Smooth muscle cell (in vitro differentiated cells): Measurements from ENCODE around the gene LCORL. TPM values are rescaled to one million over a fixed set of nuclear protein-coding genes. Genes with fewer than 3 reads are reported as not detected.

Experiments
- DNase-seq: peaks from one replicate; lab custom pipeline; 2025; ENCODE audit not compliant: unreplicated experiment; lab: John Stamatoyannopoulos, UW
- H2AFZ ChIP-seq: fragments of 200-600 bp; sonication (generic); 2 replicates; pipeline ENCODE4 v1.6.0; 2016; ENCODE audit warnings: antibody characterized with exemption, low read depth, mild to moderate bottlenecking
- H3F3A ChIP-seq: fragments of 200-600 bp; sonication (generic); 2 replicates; pipeline ENCODE4 v1.6.0; 2017; ENCODE audit warnings: antibody characterized with exemption, low read depth
- H3K27ac ChIP-seq: fragments of 200-600 bp; sonication (generic); 2 replicates; pipeline ENCODE4 v1.5.1; 2016; ENCODE audit warnings: low read depth, mild to moderate bottlenecking
- H3K27me3 ChIP-seq: fragments of 200-600 bp; sonication (generic); 2 replicates; pipeline ENCODE4 v1.6.1; 2016; ENCODE audit warnings: low read depth, mild to moderate bottlenecking
- H3K36me3 ChIP-seq: fragments of 200-600 bp; sonication (generic); 2 replicates; pipeline ENCODE4 v1.5.1; 2016; ENCODE audit warnings: low read depth
- H3K4me1 ChIP-seq: fragments of 200-600 bp; sonication (generic); 2 replicates; pipeline ENCODE4 v1.5.1; 2016; ENCODE audit warnings: low read depth
- H3K4me2 ChIP-seq: fragments of 200-600 bp; sonication (generic); 2 replicates; pipeline ENCODE4 v1.6.0; 2016; ENCODE audit warnings: mild to moderate bottlenecking
- H3K4me3 ChIP-seq: fragments of 200-600 bp; sonication (generic); 2 replicates; pipeline ENCODE4 v1.5.1; 2016; ENCODE audit warnings: mild to moderate bottlenecking
- H3K79me2 ChIP-seq: fragments of 200-600 bp; sonication (generic); 2 replicates; pipeline ENCODE4 v1.6.0; 2016; ENCODE audit warnings: low read depth, mild to moderate bottlenecking
- H3K9ac ChIP-seq: fragments of 200-600 bp; sonication (generic); 2 replicates; pipeline ENCODE4 v1.6.0; 2016; ENCODE audit warnings: low read depth
- H3K9me3 ChIP-seq: fragments of 200-600 bp; sonication (generic); replicated peaks from 2 replicates; pipeline ENCODE4 v1.5.1; 2016; ENCODE audit warnings: low read depth
- H4K20me1 ChIP-seq: fragments of 200-600 bp; sonication (generic); 2 replicates; pipeline ENCODE4 v1.6.0; 2016; ENCODE audit warnings: low read depth
- WGBS: methylation state at CpG from one replicate; pipeline ENCODE4 v1.1.7; 2016; ENCODE audit warnings: low lambda C conversion rate; 5-methylcytosine and 5-hydroxymethylcytosine counted together
- polyA plus RNA-seq: library from polyadenylated mRNA; unstranded; fragments of >200 nt; fragmentation: Nextera tagmentation; extraction: Ambion mirVana; gene quantifications from 2 replicates; pipeline ENCODE4 v1.2.1, GENCODE V29; 2016
- total RNA-seq: library from RNA; depleted of rRNA; stranded (reverse); fragments of >200 nt; gene quantifications from 2 replicates; pipeline ENCODE4 v1.2.3, GENCODE V29; 2014
- TF ChIP-seq, protein P1 (sequence below): fragments of 200-600 bp; sonication (generic); IDR thresholded peaks from 2 replicates; pipeline ENCODE4 v1.5.1; 2017; ENCODE audit warnings: borderline replicate concordance, mild to moderate bottlenecking, antibody characterized with exemption; ENCODE audit not compliant: insufficient read depth, poor library complexity, severe bottlenecking

The LCORL gene
- total and polyA plus RNA-seq, 2 experiments from 2014 or later: 11.2 to 16.6 TPM

GRCh38 chr4:17912011-17912410, 109.5 kb downstream of the LCORL start:
- Histone ChIP-seq H3K9ac (no peak overlapping the region), H3K79me2 (no peaks in the 10 kb centered on the region), H3K27me3 (no peaks in the 10 kb centered on the region), H3K4me2 (no peak overlapping the region), H3K4me3 (no peak overlapping the region), H3K9me3 (no peaks in the 10 kb centered on the region), H2AFZ (no peak overlapping the region), H3K36me3 (no peaks in the 10 kb centered on the region), H4K20me1 (no peaks in the 10 kb centered on the region), H3K4me1 (no peaks in the 10 kb centered on the region), H3K27ac (no peak overlapping the region), H3F3A (no peaks in the 10 kb centered on the region)
- TF ChIP-seq, protein P1, sequence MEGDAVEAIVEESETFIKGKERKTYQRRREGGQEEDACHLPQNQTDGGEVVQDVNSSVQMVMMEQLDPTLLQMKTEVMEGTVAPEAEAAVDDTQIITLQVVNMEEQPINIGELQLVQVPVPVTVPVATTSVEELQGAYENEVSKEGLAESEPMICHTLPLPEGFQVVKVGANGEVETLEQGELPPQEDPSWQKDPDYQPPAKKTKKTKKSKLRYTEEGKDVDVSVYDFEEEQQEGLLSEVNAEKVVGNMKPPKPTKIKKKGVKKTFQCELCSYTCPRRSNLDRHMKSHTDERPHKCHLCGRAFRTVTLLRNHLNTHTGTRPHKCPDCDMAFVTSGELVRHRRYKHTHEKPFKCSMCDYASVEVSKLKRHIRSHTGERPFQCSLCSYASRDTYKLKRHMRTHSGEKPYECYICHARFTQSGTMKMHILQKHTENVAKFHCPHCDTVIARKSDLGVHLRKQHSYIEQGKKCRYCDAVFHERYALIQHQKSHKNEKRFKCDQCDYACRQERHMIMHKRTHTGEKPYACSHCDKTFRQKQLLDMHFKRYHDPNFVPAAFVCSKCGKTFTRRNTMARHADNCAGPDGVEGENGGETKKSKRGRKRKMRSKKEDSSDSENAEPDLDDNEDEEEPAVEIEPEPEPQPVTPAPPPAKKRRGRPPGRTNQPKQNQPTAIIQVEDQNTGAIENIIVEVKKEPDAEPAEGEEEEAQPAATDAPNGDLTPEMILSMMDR: no peak
- no peak for DNase-seq
- 96% methylated on average over 9 of the region's 9 CpGs for WGBS

- Histone ChIP-seq H3K9ac (no peak overlapping the region), H3K4me2 (no peak overlapping the region), H3K9me3 (no peaks in the 10 kb centered on the region), H3K4me1 (no peaks in the 10 kb centered on the region), H3K36me3 (no peaks in the 10 kb centered on the region), H2AFZ (no peak overlapping the region), H4K20me1 (no peaks in the 10 kb centered on the region), H3K4me3 (no peak overlapping the region), H3K27me3 (no peaks in the 10 kb centered on the region), H3K79me2 (no peaks in the 10 kb centered on the region), H3F3A (no peaks in the 10 kb centered on the region), H3K27ac (no peak overlapping the region)
- WGBS: 95% methylated on average over 11 of the region's 11 CpGs
- no peak for DNase-seq
- TF ChIP-seq, protein P1: no peak
Observed at GRCh38 chr4:17911608-17912007, 109.9 kb downstream of the LCORL start.

DNA sequence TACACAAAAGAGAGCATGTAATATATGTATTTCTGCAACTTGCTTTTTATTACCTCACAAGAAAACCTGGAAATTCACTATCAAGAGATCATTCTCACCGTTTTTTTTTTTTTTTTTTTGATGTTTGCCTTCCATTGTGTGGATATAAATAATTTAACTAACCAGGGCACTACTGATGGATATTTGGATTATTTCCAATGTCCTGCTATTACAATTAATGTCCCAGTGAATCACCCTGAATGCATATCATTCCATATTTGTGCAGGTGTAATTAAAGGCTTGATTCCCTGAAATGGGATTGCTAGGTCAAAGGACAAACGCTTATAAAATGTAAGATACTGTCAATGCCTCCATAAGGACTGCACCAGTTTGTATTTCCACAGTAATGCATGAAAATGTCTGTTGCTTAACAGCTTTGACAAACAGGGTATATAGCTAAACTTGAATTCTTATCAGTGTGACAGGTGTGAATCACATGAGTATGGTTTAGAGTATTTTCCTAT, 123.0 kb downstream of the LCORL start:
- Histone ChIP-seq H3K36me3 (no peaks in the 10 kb centered on the region), H4K20me1 (no peaks in the 10 kb centered on the region), H3K79me2 (no peaks in the 10 kb centered on the region), H3K27ac (no peak overlapping the region), H3K9me3 (no peaks in the 10 kb centered on the region), H3K9ac (no peak overlapping the region), H2AFZ (no peak overlapping the region), H3K4me2 (no peak overlapping the region), H3F3A (no peaks in the 10 kb centered on the region), H3K27me3 (no peaks in the 10 kb centered on the region), H3K4me1 (no peaks in the 10 kb centered on the region), H3K4me3 (no peak overlapping the region)
- DNase-seq: no peak
- TF ChIP-seq, protein P1: no peak
- 95% methylated on average over 2 of the region's 2 CpGs for WGBS

- 98% methylated on average over 3 of the region's 3 CpGs for WGBS
- no peak overlapping the region for H3K27ac ChIP-seq
- DNase-seq: no peak
- H2AFZ ChIP-seq: no peak overlapping the region
- no peaks in the 10 kb centered on the region for H4K20me1 ChIP-seq
- TF ChIP-seq, protein P1: no peak
- H3K79me2 ChIP-seq: no peaks in the 10 kb centered on the region
- H3K9ac ChIP-seq: no peak overlapping the region
- no peak overlapping the region for H3K4me3 ChIP-seq
- no peaks in the 10 kb centered on the region for H3K36me3 ChIP-seq
- H3K4me1 ChIP-seq: no peaks in the 10 kb centered on the region
- no peaks in the 10 kb centered on the region for H3F3A ChIP-seq
- no peaks in the 10 kb centered on the region for H3K27me3 ChIP-seq
- H3K9me3 ChIP-seq: no peaks in the 10 kb centered on the region
- no peak overlapping the region for H3K4me2 ChIP-seq
Observed at GRCh38 chr4:17895481-17895880, 126.1 kb downstream of the LCORL start.
